Neural cell (in vitro differentiated cells): ENCODE data around the gene CEACAM3. TPM values are rescaled to one million over a fixed set of nuclear protein-coding genes. Genes with fewer than 3 reads are reported as not detected.

Source experiments
- H2AFZ ChIP-seq: fragments of 200-600, 300-800 bp; sonication (generic), shearing (Covaris generic); 2 replicates; pipeline ENCODE4 v1.6.0; 2014; ENCODE audit warnings: low read depth, mild to moderate bottlenecking, antibody characterized with exemption, low read length, moderate library complexity
- H3F3A ChIP-seq: fragments of 200-600 bp; shearing (Covaris generic); 2 replicates; pipeline ENCODE4 v1.6.1; 2016; ENCODE audit warnings: mild to moderate bottlenecking, moderate library complexity, mixed read lengths, antibody characterized with exemption, low read length; ENCODE audit not compliant: insufficient read depth, poor library complexity, severe bottlenecking
- H3K27ac ChIP-seq: fragments of 200-600, 300-800 bp; sonication (generic), shearing (Covaris generic); 2 replicates; pipeline ENCODE4 v1.5.1; 2014; ENCODE audit warnings: mild to moderate bottlenecking, low read length, moderate library complexity
- H3K27me3 ChIP-seq: fragments of 300-800, 200-600 bp; sonication (generic), shearing (Covaris generic); 2 replicates; pipeline ENCODE4 v1.6.0; 2014; ENCODE audit warnings: mild to moderate bottlenecking, low read depth, low read length, moderate library complexity; ENCODE audit not compliant: insufficient read depth
- H3K36me3 ChIP-seq: fragments of 300-800, 200-600 bp; sonication (generic), shearing (Covaris generic); 2 replicates; pipeline ENCODE4 v1.5.1; 2014; ENCODE audit warnings: mild to moderate bottlenecking, antibody characterized with exemption, low read length, moderate library complexity; ENCODE audit not compliant: insufficient read depth
- H3K4me2 ChIP-seq: fragments of 300-800, 200-600 bp; sonication (generic), shearing (Covaris generic); 2 replicates; pipeline ENCODE4 v1.6.0; 2014; ENCODE audit warnings: mild to moderate bottlenecking, low read length
- H3K4me3 ChIP-seq: fragments of 300-800, 200-600 bp; sonication (generic), shearing (Covaris generic); 2 replicates; pipeline ENCODE4 v1.5.1; 2014; ENCODE audit warnings: mild to moderate bottlenecking, low read length, moderate library complexity
- H3K79me2 ChIP-seq: fragments of 200-600 bp; shearing (Covaris generic); replicated peaks from 2 replicates; pipeline ENCODE4 v1.6.0; 2014; ENCODE audit warnings: mild to moderate bottlenecking, low read length, moderate library complexity; ENCODE audit not compliant: insufficient read depth
- H3K9ac ChIP-seq: fragments of 300-800, 200-600 bp; sonication (generic), shearing (Covaris generic); 2 replicates; pipeline ENCODE4 v1.6.1; 2016; ENCODE audit warnings: mild to moderate bottlenecking, low read length, mixed read lengths
- H3K9me2 ChIP-seq: fragments of 200-600 bp; shearing (Covaris generic); 2 replicates; pipeline ENCODE4 v1.6.1; 2016; ENCODE audit warnings: mild to moderate bottlenecking, low read length, mixed read lengths; ENCODE audit not compliant: insufficient read depth
- H3K9me3 ChIP-seq: fragments of 200-600, 300-800 bp; sonication (generic), shearing (Covaris generic); 2 replicates; pipeline ENCODE4 v1.6.1; 2016; ENCODE audit warnings: mild to moderate bottlenecking, mixed run types, low read length, moderate library complexity, mixed read lengths
- H4K20me1 ChIP-seq: fragments of 200-600 bp; shearing (Covaris generic); 2 replicates; pipeline ENCODE4 v1.6.1; 2016; ENCODE audit warnings: mild to moderate bottlenecking, mixed run types; ENCODE audit not compliant: insufficient read depth
- CTCF ChIP-seq: fragments of 450-650 bp; IDR thresholded peaks from 2 replicates; pipeline ENCODE4 v1.5.1; 2014; ENCODE audit warnings: antibody characterized with exemption, mild to moderate bottlenecking, moderate library complexity; ENCODE audit not compliant: poor library complexity, severe bottlenecking
- EP300 ChIP-seq: fragments of 450-650 bp; conservative IDR thresholded peaks from 2 replicates; pipeline ENCODE4 v1.6.1; 2014; ENCODE audit warnings: antibody characterized with exemption, mild to moderate bottlenecking, moderate library complexity; ENCODE audit not compliant: poor library complexity, severe bottlenecking
- EZH2 ChIP-seq: fragments of 200-600, 300-800 bp; shearing (Covaris generic), sonication (generic); IDR thresholded peaks from 2 replicates; pipeline ENCODE4 v1.6.1; 2014; ENCODE audit warnings: antibody characterized with exemption, low read length, borderline replicate concordance, mild to moderate bottlenecking; ENCODE audit not compliant: insufficient read depth, poor library complexity, severe bottlenecking
- MXI1 ChIP-seq: fragments of 450-650 bp; conservative IDR thresholded peaks from 2 replicates; pipeline ENCODE4 v1.6.1; 2014; ENCODE audit warnings: antibody characterized with exemption, mild to moderate bottlenecking; ENCODE audit not compliant: poor library complexity, severe bottlenecking
- POLR2AphosphoS5 ChIP-seq: IDR thresholded peaks from 2 replicates; pipeline ENCODE4 v1.6.1; 2012
- RAD21 ChIP-seq: fragments of 450-650 bp; conservative IDR thresholded peaks from 2 replicates; pipeline ENCODE4 v1.6.1; 2014; ENCODE audit warnings: antibody characterized with exemption, mild to moderate bottlenecking, moderate library complexity
- REST ChIP-seq: IDR thresholded peaks from 2 replicates; pipeline ENCODE4 v1.6.1; 2012; ENCODE audit warnings: borderline replicate concordance
- SMC3 ChIP-seq: fragments of 450-650 bp; conservative IDR thresholded peaks from 2 replicates; pipeline ENCODE4 v1.6.1; 2014; ENCODE audit warnings: antibody characterized with exemption, mild to moderate bottlenecking, moderate library complexity; ENCODE audit not compliant: poor library complexity
- TAF1 ChIP-seq: IDR thresholded peaks from 2 replicates; pipeline ENCODE4 v1.6.1; 2012; ENCODE audit warnings: low read depth
- polyA plus RNA-seq: library from polyadenylated mRNA; depleted of rRNA; stranded (reverse); fragments of >200 nt; gene quantifications from 2 replicates; pipeline ENCODE4 v1.2.3, GENCODE V29; 2014

Gene CEACAM3
- polyA plus RNA-seq, 1 donor from 2014 or later: not detected

GRCh38 chr19:41845001-41845050 lies 48.4 kb downstream of the CEACAM3 start, which contains the start of gene DMRTC2:
DMRTC2 (plus strand) TSS chr19:41845042; CDS start chr19:41847429, 2,387 bp downstream.
- Histone ChIP-seq H3K4me3 (no peak within 1 kb of the TSS), H3K79me2 (no peaks in the 10 kb centered on the region), H2AFZ (no peak within 1 kb of the TSS), H3K4me2 (no peak within 1 kb of the TSS), H3K9ac (no peak within 1 kb of the TSS), H4K20me1 (no peaks in the 10 kb centered on the region), H3K27me3 (no peaks in the 10 kb centered on the region), H3K27ac (no peak within 1 kb of the TSS), H3K9me2 (no peaks in the 10 kb centered on the region), H3K36me3 (no peaks in the 10 kb centered on the region), H3F3A (no peaks in the 10 kb centered on the region), H3K9me3 (no peaks in the 10 kb centered on the region)
- TF ChIP-seq MXI1: no peak
- no peak for TF ChIP-seq POLR2AphosphoS5
- TF ChIP-seq RAD21: no peak
- no peak for TF ChIP-seq REST
- TF ChIP-seq EZH2: no peak
- TF ChIP-seq CTCF: no peak

GRCh38 chr19:41845051-41845590 lies 48.7 kb downstream of the CEACAM3 start:
- Histone ChIP-seq H3K27ac (no peak overlapping the region), H4K20me1 (no peaks in the 10 kb centered on the region), H3K9ac (no peak overlapping the region), H3K4me2 (no peak overlapping the region), H3K4me3 (no peak overlapping the region), H3K9me3 (no peaks in the 10 kb centered on the region), H3K79me2 (no peaks in the 10 kb centered on the region), H3K36me3 (no peaks in the 10 kb centered on the region), H3K9me2 (no peaks in the 10 kb centered on the region), H2AFZ (no peak overlapping the region), H3K27me3 (no peaks in the 10 kb centered on the region), H3F3A (no peaks in the 10 kb centered on the region)
- TF ChIP-seq EP300: no peak
- no peak for TF ChIP-seq POLR2AphosphoS5
- no peak for TF ChIP-seq SMC3
- no peak for TF ChIP-seq EZH2
- TF ChIP-seq CTCF: no peak
- no peak for TF ChIP-seq RAD21
- no peak for TF ChIP-seq REST
- TF ChIP-seq TAF1: no peak
- no peak for TF ChIP-seq MXI1
